Measurements from ENCODE around the gene FCRL1.

Gene FCRL1

GRCh38 chr1:157819896-157820295 lies at the start of gene FCRL1:
Gene FCRL1 (minus strand): TSS chr1:157820120. CDS start chr1:157820037, 83 bp downstream.
- TF ChIP-seq CTCF (IDR thresholded peaks at IDR 0.05; ENCODE audit: borderline replicate concordance, insufficient read depth, low read depth, low read length): no peak
- no peak within 1 kb of the TSS for H3K4me3 ChIP-seq (ENCODE audit: low read depth, low read length)

- TF ChIP-seq CTCF (IDR thresholded peaks at IDR 0.05; ENCODE audit: borderline replicate concordance, insufficient read depth, low read depth, low read length): no peak
- no peak overlapping the region for H3K4me3 ChIP-seq (ENCODE audit: low read depth, low read length)
These were observed 48.7 kb upstream of the FCRL1 start for GRCh38 chr1:157868654-157869053.

GRCh38 chr1:157862114-157863070 lies 42.5 kb upstream of the FCRL1 start:
- no peak for TF ChIP-seq CTCF (IDR thresholded peaks at IDR 0.05; ENCODE audit: borderline replicate concordance, insufficient read depth, low read depth, low read length)
- no peak overlapping the region for H3K4me3 ChIP-seq (ENCODE audit: low read depth, low read length)

- no peak for TF ChIP-seq CTCF (IDR thresholded peaks at IDR 0.05; ENCODE audit: borderline replicate concordance, insufficient read depth, low read depth, low read length)
- H3K4me3 ChIP-seq (ENCODE audit: low read depth, low read length): no peak overlapping the region
These were observed 36.6 kb upstream of the FCRL1 start for GRCh38 chr1:157856538-157856937.

- no peak for TF ChIP-seq CTCF (IDR thresholded peaks at IDR 0.05; ENCODE audit: borderline replicate concordance, insufficient read depth, low read depth, low read length)
- no peak overlapping the region for H3K4me3 ChIP-seq (ENCODE audit: low read depth, low read length)
These were observed 32.6 kb upstream of the FCRL1 start for GRCh38 chr1:157852476-157852875.

- H3K4me3 ChIP-seq (ENCODE audit: low read depth, low read length): no peak overlapping the region
- no peak for TF ChIP-seq CTCF (IDR thresholded peaks at IDR 0.05; ENCODE audit: borderline replicate concordance, insufficient read depth, low read depth, low read length)
These were observed 29.4 kb upstream of the FCRL1 start for GRCh38 chr1:157849229-157849875.

Data from GM12875 (cell line).